Right lobe of liver (tissue), 4 donors: ENCODE data around the gene SH3GLB2.

Experiments used
- CTCF ChIP-seq, 4 donors: fragments of 200-600 bp in 3 of 4; fragments of 450-650 bp in 1 of 4; IDR thresholded peaks; one replicate each; pipeline versions ENCODE4 v1.5.1 to v1.8.0; 2016 to 2022; ENCODE audit warnings: antibody characterized with exemption in 4 of 4, mild to moderate bottlenecking in 2 of 4
- POLR2A ChIP-seq: fragments of 450-650 bp; IDR thresholded peaks from one replicate; pipeline ENCODE4 v1.6.1; 2017; ENCODE audit warnings: antibody characterized with exemption, mild to moderate bottlenecking
- donor health status: DM: no; HTN: no; CAD: no.
- donor health status: DM: no; HTN: no; CAD: no.
- donor health status: DM: no; HTN: yes; CAD: no.

DNA sequence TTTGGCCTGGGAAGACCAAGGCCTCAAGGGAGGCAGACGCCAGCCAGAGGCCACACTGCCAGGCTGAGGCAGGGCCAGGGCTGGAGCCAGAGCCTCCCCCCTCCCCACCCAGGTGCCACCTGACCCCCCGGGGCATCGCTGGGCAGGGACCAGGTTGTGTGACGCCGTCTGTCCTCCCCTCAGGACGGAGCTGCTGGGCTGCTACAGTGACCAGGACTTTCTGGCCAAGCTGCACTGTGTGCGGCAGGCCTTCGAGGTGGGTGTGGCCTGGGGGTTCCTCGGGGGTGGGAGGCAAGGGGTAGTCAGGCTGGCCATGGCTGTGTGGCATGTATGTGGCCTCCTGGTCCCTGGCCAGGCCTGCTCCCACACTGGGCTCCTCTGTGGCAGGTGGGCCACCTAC lies 34.9 kb upstream of the SH3GLB2 start:
- TF ChIP-seq CTCF (IDR thresholded peaks at IDR 0.05), result no peak
- no peak for TF ChIP-seq POLR2A
